Loucy (cell line): ENCODE results near the gene UBE2L3.

Source experiments
- EZH2phosphoT487 ChIP-seq: fragments of 200-600 bp; IDR thresholded peaks from 2 replicates; pipeline ENCODE4 v1.6.1; 2018; ENCODE audit warnings: antibody characterized with exemption, mild to moderate bottlenecking, moderate library complexity, borderline replicate concordance
- TF ChIP-seq, protein P1 (sequence below): fragments of 200-600 bp; sonication (generic); conservative IDR thresholded peaks from 2 replicates; pipeline ENCODE4 v1.5.1; 2014; ENCODE audit warnings: mild to moderate bottlenecking, antibody characterized with exemption, low read length

DNA sequence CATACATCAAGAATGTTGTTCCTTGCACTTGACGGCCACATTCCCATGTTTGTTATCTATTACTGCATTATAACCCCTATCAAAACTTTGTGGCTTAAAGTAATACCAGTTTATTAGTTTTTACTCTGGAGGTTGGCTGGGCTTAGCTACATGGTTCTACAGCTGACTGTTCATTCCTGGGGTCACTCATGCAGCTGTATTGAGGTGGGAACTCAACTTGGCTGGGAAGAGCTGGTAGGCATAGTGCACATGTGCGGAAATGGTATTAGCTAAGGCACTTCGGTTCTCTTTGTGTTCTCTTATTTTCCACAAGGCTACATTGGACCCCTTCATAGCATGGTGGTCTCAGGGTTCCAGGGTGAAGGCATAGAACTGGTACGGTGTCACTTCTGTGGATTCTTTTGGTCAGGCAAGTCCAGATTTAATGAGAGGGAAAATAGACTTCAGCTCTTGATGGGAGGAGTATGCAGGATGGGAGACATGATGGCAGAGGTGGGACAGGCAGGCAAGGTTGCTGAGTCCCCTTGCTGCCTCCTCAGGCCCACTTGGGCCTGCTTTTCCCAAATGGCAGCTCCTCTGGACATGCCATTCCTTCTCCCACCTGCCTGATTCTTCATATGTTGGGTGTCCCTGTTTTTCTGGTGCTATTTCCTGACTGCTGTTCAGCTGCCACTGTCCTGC is 46.2 kb downstream of the UBE2L3 start:
- TF ChIP-seq, protein P1, sequence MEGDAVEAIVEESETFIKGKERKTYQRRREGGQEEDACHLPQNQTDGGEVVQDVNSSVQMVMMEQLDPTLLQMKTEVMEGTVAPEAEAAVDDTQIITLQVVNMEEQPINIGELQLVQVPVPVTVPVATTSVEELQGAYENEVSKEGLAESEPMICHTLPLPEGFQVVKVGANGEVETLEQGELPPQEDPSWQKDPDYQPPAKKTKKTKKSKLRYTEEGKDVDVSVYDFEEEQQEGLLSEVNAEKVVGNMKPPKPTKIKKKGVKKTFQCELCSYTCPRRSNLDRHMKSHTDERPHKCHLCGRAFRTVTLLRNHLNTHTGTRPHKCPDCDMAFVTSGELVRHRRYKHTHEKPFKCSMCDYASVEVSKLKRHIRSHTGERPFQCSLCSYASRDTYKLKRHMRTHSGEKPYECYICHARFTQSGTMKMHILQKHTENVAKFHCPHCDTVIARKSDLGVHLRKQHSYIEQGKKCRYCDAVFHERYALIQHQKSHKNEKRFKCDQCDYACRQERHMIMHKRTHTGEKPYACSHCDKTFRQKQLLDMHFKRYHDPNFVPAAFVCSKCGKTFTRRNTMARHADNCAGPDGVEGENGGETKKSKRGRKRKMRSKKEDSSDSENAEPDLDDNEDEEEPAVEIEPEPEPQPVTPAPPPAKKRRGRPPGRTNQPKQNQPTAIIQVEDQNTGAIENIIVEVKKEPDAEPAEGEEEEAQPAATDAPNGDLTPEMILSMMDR: no peak
- TF ChIP-seq EZH2phosphoT487: no peak
